Urinary bladder (tissue), 4 donors: ENCODE results near the gene SRSF8. TPM values are rescaled to one million over a fixed set of nuclear protein-coding genes. Genes with fewer than 3 reads are reported as not detected.

Experiments
- DNase-seq: peaks from one replicate; pipeline ENCODE4 v3.0.0-alpha.2; 2015; ENCODE audit errors: extremely low spot score
- H3K27ac ChIP-seq: one replicate; pipeline ENCODE4 v1.5.1; 2013; ENCODE audit warnings: low read depth, mild to moderate bottlenecking, moderate library complexity
- H3K36me3 ChIP-seq: one replicate; pipeline ENCODE4 v1.6.1; 2013; ENCODE audit warnings: mild to moderate bottlenecking, moderate library complexity; ENCODE audit not compliant: insufficient read depth
- H3K4me1 ChIP-seq: one replicate; pipeline ENCODE4 v1.6.1; 2013; ENCODE audit warnings: mild to moderate bottlenecking, moderate library complexity; ENCODE audit not compliant: insufficient read depth
- H3K4me3 ChIP-seq: one replicate; pipeline ENCODE4 v1.5.1; 2013; ENCODE audit warnings: low read depth, low read length
- WGBS: extraction: QIAGEN DNeasy Blood & Tissue Kit; methylation state at CpG from one replicate; pipeline ENCODE4 v1.1.7; 2013; 5-methylcytosine and 5-hydroxymethylcytosine counted together
- polyA plus RNA-seq: library from polyadenylated mRNA; stranded (reverse); fragments of 200-250 nt; gene quantifications from one replicate; pipeline ENCODE4 v1.2.3, GENCODE V29; 2013
- total RNA-seq: library from RNA; depleted of rRNA; stranded (reverse); fragments of >200 nt; gene quantifications from one replicate; pipeline ENCODE4 v1.2.3, GENCODE V29; 2014
- donor health status: healthy with polysubstance abuse.
- donor health status: healthy.

The SRSF8 gene
- total and polyA plus RNA-seq, 2 donors, result 30.2 to 36.6 TPM

DNA sequence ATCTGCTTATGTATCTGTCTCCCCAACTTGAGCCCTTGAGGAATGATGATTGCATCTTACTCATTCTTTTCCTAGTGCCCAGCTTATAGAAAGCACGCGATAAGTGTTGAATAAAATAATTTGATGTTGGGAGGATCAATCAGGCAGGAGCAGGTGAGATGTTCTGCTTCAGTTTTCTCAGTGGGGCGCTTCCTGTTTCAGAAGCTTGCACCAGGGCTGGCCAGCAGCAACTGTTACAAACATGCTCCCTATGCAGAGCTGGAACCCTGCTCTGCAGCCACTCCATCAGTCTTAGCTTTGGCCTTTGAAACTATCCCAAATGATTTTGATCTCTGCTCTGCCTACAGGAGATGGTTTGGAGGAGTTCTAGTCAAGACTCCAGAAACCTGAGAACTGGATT lies 26.8 kb downstream of the SRSF8 start:
- Histone ChIP-seq H3K4me1 (no peaks in the 10 kb centered on the region), H3K36me3 (no peaks in the 10 kb centered on the region), H3K4me3 (no peak overlapping the region), H3K27ac (no peak overlapping the region)
- WGBS, result 93% methylated on average over 3 of the region's 3 CpGs
- DNase-seq, result no peak

DNA sequence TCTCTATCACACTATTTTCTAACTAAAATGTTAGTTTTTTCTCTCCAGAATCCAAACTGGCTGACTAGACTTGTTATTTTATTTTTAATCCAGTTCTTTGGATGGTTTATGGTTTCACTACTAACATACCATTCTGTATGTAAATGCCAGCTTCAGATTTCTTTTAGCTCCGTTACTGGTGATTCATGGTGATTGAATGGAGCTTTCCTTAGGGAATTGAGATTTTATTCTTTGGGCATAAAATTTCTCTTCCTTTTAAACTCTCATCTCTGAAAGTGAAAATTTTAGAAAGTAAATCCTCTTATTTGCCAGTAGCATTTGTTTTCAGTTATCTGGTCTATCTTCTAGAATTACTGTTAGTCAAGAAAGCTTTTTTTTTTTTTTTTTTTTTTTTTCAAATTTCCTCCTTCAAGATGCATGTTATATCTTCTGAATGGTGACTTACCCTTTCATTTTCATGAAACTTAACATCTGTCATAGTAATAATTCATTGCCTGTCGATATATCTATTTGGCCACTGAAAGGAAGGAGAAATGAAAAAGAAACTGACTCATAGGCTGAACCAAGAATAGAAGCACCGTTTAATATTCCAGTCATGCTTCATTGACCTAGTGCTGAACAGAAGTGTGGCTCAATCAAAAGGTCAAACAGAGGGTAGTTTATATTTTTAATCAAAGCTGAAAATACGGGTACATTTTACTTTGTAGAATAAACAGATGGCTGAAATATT lies 29.3 kb downstream of the SRSF8 start:
- H3K4me3 ChIP-seq, result no peak overlapping the region
- no peak for DNase-seq
- no peak overlapping the region for H3K27ac ChIP-seq
- 62% methylated on average over 4 of the region's 4 CpGs for WGBS
- H3K4me1 ChIP-seq, result no peaks in the 10 kb centered on the region
- H3K36me3 ChIP-seq, result no peaks in the 10 kb centered on the region

DNA sequence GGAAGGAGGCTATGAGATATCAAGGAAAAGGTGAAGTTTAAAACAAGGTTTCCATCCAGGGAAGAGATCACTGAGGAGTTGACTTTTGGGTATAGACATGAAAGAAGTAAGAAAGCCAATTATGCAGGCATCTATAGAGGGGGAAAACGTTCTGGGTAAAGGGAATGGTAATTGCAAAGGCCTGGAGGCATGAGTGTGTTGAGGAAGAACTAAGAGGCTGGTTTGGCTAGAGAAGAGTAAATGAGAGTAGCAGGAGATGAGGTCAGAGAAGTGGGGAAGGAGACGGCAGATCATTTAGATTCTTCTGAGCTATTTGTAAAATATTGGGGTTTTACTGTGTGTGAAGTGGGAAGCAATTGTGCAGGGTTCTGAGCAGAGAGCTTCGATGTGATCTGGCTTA lies 30.5 kb downstream of the SRSF8 start:
- Histone ChIP-seq H3K27ac (no peak overlapping the region), H3K4me1 (no peaks in the 10 kb centered on the region), H3K4me3 (no peak overlapping the region), H3K36me3 (no peaks in the 10 kb centered on the region)
- DNase-seq, result no peak
- WGBS, result 67% methylated on average over 3 of the region's 3 CpGs

DNA sequence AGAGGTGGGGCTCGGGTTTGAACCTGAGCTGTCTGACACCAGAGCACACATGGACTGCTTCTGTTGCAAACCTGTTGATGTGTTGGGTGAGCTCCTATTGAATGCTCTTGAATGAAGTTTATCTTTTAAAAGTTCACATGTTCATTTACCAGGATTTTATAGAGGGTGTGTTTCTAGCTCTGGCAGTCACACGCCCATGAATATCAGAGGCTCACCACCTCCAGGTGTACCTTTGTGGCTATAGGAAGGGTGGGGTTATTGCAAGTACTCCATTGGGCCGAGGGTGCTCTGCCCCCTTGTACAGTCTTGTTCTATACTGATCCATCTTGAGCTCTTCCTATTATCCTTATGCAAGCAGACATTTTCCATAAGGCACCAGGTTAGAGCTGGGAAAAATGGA lies 32.1 kb downstream of the SRSF8 start:
- no peak overlapping the region for H3K4me3 ChIP-seq
- H3K4me1 ChIP-seq, result no peaks in the 10 kb centered on the region
- no peak overlapping the region for H3K27ac ChIP-seq
- H3K36me3 ChIP-seq, result no peaks in the 10 kb centered on the region
- no peak for DNase-seq
- WGBS, result 93% methylated on average over 3 of the region's 3 CpGs

DNA sequence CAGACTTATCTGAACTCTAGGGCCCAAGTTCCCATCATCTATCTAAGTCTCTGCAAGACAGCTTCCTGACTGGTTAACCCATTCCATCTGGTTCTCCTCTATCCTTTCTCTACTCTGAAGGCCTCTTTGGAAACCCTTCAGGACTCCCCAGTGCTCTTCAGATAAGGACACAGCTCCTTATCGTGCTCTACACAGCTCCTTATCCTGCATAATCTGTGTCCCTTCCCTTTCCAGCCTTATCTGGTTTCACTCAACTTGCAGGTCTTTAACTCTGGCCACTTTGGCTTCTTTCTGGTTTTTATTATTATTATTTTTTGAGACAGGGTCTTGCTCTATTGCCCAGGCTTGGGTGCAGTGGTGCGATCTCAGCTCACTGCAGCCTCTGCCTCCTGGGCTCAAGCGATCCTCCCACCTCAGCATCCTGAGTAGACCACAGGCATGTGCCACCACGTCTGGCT lies 33.5 kb downstream of the SRSF8 start:
- WGBS, result 86% methylated on average over 4 of the region's 4 CpGs
- no peak overlapping the region for H3K27ac ChIP-seq

DNA sequence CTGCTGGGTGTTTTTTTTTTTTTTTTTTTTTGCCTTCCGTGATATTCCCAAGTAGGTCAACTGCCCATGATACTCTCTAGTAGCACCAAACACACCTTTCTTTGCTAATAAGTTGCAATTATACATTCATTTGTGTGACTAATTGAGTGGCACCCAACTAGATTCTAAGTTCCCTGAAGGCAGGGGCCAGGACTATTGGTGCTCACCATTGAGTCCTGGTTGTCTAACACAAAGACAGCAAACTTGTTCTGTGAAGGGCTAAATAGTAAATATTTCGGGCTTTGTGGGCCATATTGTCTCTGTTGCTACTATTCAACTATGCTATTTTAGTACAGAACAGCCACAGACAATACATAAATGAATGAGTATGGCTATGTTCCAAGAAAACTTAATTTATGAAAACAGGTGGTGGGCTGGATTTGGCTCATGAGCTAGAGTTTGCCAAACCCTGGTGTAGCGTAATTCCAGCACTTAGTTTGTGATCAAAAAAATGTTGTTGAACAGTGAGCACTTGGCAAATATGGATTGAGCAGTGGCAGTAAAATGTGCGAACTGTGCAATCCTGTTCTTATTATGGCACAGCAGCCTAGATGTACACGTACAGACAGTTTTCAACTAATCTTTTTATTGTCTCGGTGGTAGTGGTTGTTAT lies 34.3 kb downstream of the SRSF8 start:
- WGBS, result 89% methylated on average over 6 of the region's 6 CpGs
- Histone ChIP-seq H3K36me3 (no peaks in the 10 kb centered on the region), H3K4me3 (no peak overlapping the region), H3K4me1 (no peaks in the 10 kb centered on the region), H3K27ac (no peak overlapping the region)
- DNase-seq, result no peak

More for the DNA sequence above, 33.5 kb downstream of the SRSF8 start:
- Histone ChIP-seq H3K36me3 (no peaks in the 10 kb centered on the region), H3K4me1 (no peaks in the 10 kb centered on the region), H3K4me3 (no peak overlapping the region)
- no peak for DNase-seq

DNA sequence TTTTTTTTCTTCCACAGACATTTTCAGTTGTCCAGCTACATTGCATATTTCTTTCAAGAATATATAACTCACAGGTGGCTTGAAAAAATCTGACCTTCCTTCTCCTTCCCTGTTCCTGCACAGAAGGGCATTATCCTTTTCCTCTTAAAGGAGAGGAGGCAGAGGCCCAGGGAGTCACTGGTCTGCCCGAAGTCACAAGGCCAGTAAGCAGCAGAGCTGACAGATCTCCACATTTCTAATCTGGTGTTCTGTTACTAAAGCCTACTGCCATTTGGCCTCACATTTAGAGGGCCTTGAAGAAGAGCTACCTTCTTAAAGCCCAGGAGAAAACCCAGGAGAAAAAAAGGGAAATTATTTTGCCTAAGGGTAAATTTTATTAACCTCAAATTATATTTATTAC lies 35.2 kb downstream of the SRSF8 start:
- 67% methylated on average over 1 of the region's 1 CpG for WGBS

DNA sequence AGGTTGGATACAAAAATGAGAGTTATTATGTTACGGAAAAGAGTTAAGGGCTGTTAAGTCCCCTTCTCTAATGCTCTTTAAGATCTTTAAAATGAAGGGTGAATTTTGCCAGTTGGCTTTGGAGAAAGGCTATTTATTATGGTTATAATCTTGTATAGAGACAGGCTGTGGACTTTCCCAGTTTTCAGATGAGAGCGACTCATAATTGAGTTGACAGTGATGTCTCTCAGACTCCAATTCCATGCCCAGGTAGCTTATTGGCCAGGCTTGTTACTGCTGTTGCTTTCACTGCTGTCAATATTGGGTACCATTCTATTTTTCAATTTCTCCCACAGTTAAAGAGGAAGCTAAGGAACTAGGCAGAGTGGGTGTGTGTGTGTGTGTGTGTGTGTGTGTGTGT lies 36.0 kb downstream of the SRSF8 start:
- H3K4me3 ChIP-seq, result no peak overlapping the region
- no peaks in the 10 kb centered on the region for H3K36me3 ChIP-seq
- no peaks in the 10 kb centered on the region for H3K4me1 ChIP-seq
- no peak for DNase-seq
- WGBS, result 97% methylated on average over 2 of the region's 2 CpGs
- H3K27ac ChIP-seq, result no peak overlapping the region

More for the DNA sequence above, 35.2 kb downstream of the SRSF8 start:
- H3K27ac ChIP-seq, result no peak overlapping the region
- H3K4me3 ChIP-seq, result no peak overlapping the region
- no peaks in the 10 kb centered on the region for H3K4me1 ChIP-seq
- H3K36me3 ChIP-seq, result no peaks in the 10 kb centered on the region
- DNase-seq, result no peak

DNA sequence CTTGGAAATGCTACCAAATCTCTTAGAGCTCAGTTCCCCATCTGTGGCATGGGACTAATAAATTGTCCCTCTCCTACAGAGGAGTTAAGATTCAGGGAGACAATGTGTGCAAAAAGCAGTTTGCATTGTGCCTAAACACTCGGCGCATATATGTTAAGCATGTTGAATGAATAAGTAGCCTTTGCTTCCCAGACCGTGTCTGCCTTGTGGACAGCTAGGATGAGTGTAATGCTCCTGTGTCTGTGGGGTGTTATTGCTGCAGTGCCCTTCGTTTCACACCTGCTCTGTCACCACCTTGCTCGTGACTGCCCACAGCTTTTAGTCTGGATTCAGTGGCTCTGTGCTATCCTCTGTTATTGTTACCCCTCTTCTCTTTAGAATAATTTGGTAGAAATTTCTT lies 37.0 kb downstream of the SRSF8 start:
- H3K4me3 ChIP-seq, result no peak overlapping the region

DNA sequence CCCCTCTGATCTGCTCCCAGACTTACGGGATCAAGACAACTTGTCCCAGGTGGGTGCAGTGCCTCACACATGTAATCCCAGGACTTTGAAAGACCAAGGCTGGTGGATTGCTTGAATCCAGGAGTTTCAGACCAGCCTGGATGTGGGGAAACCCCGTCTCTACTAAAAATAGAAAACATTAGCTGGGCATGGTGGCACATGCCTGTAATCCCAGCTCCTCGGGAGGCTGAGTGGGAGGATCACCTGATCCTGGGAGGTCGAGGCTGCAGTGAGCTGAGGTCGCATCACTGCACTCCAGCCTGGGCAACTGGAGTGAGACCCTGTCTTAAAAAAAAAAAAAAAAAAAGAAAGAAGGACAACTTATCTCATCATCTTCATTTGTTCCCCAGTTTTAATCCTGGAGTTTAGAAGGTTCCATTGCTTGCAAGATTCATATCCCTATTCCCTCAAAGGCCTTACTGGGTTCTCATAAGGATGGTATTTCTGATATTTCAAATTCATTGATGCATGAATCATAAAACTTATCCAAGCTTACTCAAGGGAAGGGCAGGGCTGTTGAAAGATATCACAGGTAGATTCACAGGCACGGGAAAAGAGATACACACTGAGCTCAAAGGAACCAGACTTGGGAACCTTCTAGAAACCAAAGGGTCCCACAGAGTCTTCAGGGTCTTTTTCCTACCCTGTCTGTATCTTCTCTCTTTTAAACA lies 37.6 kb downstream of the SRSF8 start:
- no peak for DNase-seq
- 92% methylated on average over 6 of the region's 6 CpGs for WGBS
- no peak overlapping the region for H3K27ac ChIP-seq
- H3K4me1 ChIP-seq, result no peaks in the 10 kb centered on the region
- H3K4me3 ChIP-seq, result no peak overlapping the region
- no peaks in the 10 kb centered on the region for H3K36me3 ChIP-seq

More for the DNA sequence above, 37.0 kb downstream of the SRSF8 start:
- WGBS, result 89% methylated on average over 5 of the region's 5 CpGs
- no peak for DNase-seq
- H3K36me3 ChIP-seq, result no peaks in the 10 kb centered on the region
- no peak overlapping the region for H3K27ac ChIP-seq
- H3K4me1 ChIP-seq, result no peaks in the 10 kb centered on the region

DNA sequence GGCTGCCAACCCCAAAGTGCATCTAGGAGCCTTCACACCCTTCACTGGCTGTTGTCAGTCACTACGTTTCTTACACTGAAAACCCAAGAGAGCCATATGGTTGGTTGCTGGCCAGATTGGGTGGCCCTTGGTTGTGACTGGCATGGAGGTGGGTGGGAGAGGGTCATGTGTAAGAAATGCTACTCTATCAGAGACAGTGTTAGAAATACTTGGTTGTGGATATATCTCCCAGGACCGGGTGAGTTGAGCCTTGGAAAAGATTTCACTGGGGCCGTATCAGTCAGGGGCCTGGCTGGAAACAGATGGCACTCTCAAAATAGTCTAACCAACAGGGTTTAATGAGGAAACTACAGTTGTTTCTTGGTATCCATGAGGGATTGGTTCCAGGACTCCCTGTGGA lies 38.1 kb downstream of the SRSF8 start:
- Histone ChIP-seq H3K4me1 (no peaks in the 10 kb centered on the region), H3K36me3 (no peaks in the 10 kb centered on the region), H3K4me3 (no peak overlapping the region), H3K27ac (no peak overlapping the region)
- WGBS, result 89% methylated on average over 3 of the region's 3 CpGs
- no peak for DNase-seq

DNA sequence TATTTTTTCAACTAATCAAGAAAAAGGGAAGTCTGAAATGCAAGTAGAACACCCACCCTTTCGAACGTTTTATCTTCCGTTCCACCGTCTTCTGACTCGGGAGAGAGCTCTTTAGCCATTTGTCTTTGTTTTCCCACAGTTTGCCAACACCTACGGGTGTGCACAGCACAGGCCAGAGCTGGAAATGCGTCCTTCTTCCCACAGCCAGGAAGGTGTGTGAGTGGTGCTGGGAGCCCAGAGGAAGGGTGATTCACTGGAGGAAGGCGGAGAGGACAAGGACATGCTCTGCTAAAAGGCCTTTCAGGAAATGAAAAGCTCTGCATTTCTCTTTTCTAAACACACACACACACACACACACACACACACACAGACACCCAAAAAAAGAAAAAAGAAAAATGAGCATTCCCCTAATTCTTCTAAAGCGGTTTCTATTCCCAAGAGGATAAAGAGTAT lies 41.5 kb downstream of the SRSF8 start:
- WGBS, result 68% methylated on average over 9 of the region's 9 CpGs
- Histone ChIP-seq H3K36me3 (no peaks in the 10 kb centered on the region), H3K4me1 (no peaks in the 10 kb centered on the region), H3K4me3 (no peak overlapping the region), H3K27ac (no peak overlapping the region)
- DNase-seq, result no peak

DNA sequence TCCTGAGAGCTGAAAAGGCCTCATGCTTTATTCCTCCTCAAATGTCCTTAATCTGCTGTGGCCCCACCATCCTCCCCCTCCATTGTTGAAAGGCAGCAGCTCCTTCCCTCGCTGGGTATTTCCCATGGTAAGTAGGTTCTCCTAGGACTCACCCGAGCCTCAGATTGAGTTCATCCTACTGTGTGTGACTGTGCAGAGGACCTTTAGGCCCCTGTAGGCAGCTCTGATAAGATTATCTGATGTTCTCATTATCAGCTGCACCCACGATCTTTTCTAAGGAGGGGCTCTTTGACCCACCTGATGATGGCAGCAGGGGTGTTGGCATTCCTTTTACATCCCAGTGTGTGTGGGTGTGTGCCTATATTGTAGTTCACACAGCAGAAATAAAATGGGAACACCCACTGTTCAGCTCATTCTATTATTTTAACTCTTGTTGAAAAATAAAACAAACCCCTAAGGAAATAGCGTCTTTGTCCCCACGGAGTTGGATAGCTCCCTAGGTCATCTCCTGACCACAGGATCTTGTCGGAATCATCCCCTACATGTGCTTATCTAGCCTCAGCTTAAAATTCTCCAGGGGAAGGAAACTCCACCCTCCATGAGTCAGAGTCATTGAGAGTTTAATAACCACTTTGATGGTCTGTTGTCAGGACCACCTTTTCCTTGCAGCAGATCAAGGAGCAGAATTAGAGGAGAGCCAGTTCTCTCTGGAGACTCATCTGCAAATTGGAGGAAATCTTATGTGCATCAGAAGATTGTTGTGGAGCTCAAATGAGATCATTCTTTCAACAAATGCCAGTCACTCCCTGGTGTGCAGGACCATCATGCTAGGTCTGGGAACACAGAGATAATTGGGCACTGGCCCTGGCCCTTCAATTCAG lies 42.2 kb downstream of the SRSF8 start:
- Histone ChIP-seq H3K4me1 (no peaks in the 10 kb centered on the region), H3K4me3 (no peak overlapping the region), H3K27ac (no peak overlapping the region), H3K36me3 (no peaks in the 10 kb centered on the region)
- DNase-seq, result no peak
- 63% methylated on average over 6 of the region's 6 CpGs for WGBS
